Measurements from ENCODE around the gene TNC. TPM values are rescaled to one million over a fixed set of nuclear protein-coding genes. Genes with fewer than 3 reads are reported as not detected.

Gene TNC
- 106 and 132 TPM in 2 replicates for total RNA-seq (2014; rRNA removed; shearing (Covaris generic))
- 400 and 552 TPM in 2 replicates for polyA plus RNA-seq (2015; cell fraction: cytosol; rRNA removed)
- polyA plus RNA-seq (2015; cell fraction: nucleus; rRNA removed) = 171 and 226 TPM in 2 replicates

DNA sequence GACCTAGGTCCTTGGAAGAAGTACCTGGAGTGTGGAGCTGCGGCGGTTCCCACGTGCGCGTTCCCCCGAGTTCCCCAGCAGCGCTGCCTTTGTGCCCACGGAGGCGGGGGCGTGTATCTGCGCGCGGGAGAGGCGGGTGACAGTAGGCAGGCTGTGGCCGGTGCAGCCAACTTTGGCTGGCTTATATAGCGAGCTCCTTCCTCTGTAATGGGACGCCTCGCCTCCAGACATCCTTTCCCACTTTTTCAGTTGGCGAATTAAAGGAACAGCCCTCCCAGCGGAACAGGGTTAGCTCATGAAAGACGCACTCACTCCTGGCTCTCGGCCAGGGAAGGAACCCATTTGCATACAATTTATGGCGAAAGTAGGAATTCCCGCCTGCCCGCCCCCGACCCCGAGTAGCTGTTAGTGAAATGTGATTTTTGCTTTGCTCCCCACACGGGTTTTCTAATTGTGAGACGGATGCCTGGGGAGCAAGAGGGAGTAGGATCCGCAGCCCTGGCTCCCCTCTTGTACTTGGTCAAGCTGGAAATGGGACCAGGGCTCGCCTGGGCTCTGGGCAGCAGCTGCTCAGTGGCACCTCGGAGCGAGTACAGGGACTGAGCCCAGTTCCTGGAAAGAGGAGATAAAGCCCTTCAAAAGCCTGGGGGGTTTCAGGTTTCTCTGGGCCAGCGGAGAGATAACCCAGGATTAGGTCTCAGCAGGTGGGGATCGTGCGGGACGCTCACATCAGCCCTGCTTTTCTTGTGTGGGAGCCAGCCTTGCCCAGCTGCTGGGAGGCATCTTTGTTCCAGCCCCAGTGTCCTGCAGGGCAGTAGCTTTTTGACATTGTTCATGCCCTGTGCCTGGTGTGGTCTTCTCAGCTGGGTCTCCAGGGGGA lies at the start of gene TNC:
Gene TNC, minus strand, starts transcription at position 159 of the 880 bp plus-strand sequence. CDS start 27,139 bp downstream, outside the sequence.
- in situ Hi-C loops (cut with HindIII; ENCODE audit: low pct_unique_long_range_greater_than_20kb, low sequenced_read_pairs) = no loop called here
- DNase-seq (ENCODE audit: low read depth, low spot score) = peak; percentile 85

- DNase-seq (ENCODE audit: low read depth, low spot score) = peak; percentile 58
- in situ Hi-C loops (cut with HindIII; ENCODE audit: low pct_unique_long_range_greater_than_20kb, low sequenced_read_pairs) = no loop called here
Observed at GRCh38 chr9:115167175-115167574, 49.2 kb upstream of the TNC start.

GRCh38 chr9:115165233-115165632 lies 47.3 kb upstream of the TNC start:
- in situ Hi-C loops (cut with HindIII; ENCODE audit: low pct_unique_long_range_greater_than_20kb, low sequenced_read_pairs) = no loop called here
- DNase-seq (ENCODE audit: low read depth, low spot score) = no peak

GRCh38 chr9:115164511-115164974 lies 46.6 kb upstream of the TNC start:
- in situ Hi-C loops (cut with HindIII; ENCODE audit: low pct_unique_long_range_greater_than_20kb, low sequenced_read_pairs) = no loop called here
- DNase-seq (ENCODE audit: low read depth, low spot score) = peak; percentile 46

- DNase-seq (ENCODE audit: low read depth, low spot score) = no peak
- in situ Hi-C loops (cut with HindIII; ENCODE audit: low pct_unique_long_range_greater_than_20kb, low sequenced_read_pairs) = no loop called here
Observed at GRCh38 chr9:115162946-115163345, 45.0 kb upstream of the TNC start.

DNA sequence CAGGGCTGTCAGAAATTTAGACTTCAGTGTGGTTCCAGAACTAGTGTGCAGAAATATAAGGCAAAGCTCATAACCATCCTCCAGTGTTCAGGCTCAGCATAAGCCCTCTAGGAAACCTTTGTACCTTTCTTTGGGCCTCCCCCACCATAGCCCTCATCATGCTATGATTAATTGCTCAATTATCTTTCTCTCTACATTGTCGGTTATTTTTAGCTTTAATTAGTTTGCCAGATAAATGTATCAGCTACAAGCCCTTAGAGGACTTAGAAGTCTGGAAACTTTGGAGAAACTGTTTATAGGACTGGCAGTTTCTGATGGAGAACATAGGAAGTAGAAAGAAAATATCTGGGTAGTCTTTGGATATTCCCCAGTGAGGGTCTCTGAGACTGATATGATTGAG lies 43.5 kb upstream of the TNC start:
- in situ Hi-C loops (cut with HindIII; ENCODE audit: low pct_unique_long_range_greater_than_20kb, low sequenced_read_pairs) = no loop called here
- DNase-seq (ENCODE audit: low read depth, low spot score) = no peak

DNA sequence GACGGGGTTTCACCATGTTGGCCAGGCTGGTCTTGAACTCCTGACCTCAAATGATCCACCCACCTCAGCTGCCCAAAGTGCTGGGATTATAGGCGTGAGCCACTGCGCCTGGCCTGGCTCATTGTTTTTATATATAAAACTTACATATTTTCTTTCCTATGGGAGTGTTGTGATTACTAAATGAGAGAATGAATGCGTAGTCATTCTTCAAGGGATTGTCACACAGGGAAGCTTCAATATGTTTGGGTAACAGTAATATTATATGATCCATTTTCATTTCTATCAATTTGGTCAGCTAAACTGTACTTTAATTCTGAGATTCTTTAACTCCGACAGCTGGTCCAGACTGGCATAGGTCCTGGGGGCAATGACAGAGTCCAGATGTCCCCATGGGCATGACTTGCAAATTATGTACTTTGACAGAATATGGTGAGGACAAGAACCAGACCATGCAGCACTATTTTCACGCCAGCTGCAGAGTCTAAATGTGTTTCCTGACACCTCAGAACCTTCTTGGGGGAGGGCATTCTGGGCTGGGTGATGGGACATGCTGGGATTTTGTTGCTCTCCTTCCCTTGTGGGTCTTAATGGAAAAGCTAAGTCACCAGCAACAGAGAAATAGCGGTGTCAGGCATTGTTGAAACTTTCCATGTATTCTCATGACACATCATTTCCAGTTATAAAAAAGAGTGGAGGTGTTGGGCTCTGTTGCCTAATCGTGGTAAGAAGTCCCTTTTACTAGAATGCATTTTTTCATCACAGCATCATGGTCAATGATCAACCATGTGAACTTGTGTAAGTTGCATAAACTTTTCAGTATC lies 40.9 kb upstream of the TNC start:
- in situ Hi-C loops (cut with HindIII; ENCODE audit: low pct_unique_long_range_greater_than_20kb, low sequenced_read_pairs) = no loop called here
- no peak for DNase-seq (ENCODE audit: low read depth, low spot score)

GRCh38 chr9:115157245-115157674 lies 39.3 kb upstream of the TNC start:
- no peak for DNase-seq (ENCODE audit: low read depth, low spot score)
- in situ Hi-C loops (cut with HindIII; ENCODE audit: low pct_unique_long_range_greater_than_20kb, low sequenced_read_pairs) = no loop called here

GRCh38 chr9:115155037-115155436 lies 37.1 kb upstream of the TNC start:
- in situ Hi-C loops (cut with HindIII; ENCODE audit: low pct_unique_long_range_greater_than_20kb, low sequenced_read_pairs) = no loop called here
- DNase-seq (ENCODE audit: low read depth, low spot score) = no peak

DNA sequence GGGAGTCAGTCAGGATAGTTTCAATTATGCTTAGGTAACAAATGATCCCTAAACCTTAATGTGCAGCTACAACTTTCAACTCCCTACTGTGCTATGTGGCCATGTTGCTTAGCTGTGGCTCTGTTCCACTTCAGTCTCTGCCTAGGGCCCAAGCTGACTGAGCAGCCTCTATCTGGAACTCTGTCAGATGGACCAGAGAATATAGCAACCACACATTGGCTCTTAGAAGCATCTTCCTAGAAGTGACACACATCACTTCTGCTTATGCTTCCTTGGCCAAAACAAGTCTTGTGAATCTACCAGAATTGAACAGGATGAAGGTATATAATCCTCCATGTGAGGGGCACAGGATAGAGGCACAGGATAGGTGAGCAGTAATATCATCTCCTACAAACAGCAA lies 36.7 kb upstream of the TNC start:
- DNase-seq (ENCODE audit: low read depth, low spot score) = no peak
- in situ Hi-C loops (cut with HindIII; ENCODE audit: low pct_unique_long_range_greater_than_20kb, low sequenced_read_pairs) = no loop called here

GRCh38 chr9:115152281-115152820 lies 34.4 kb upstream of the TNC start:
- no peak for DNase-seq (ENCODE audit: low read depth, low spot score)
- in situ Hi-C loops (cut with HindIII; ENCODE audit: low pct_unique_long_range_greater_than_20kb, low sequenced_read_pairs) = no loop called here

- DNase-seq (ENCODE audit: low read depth, low spot score) = no peak
- in situ Hi-C loops (cut with HindIII; ENCODE audit: low pct_unique_long_range_greater_than_20kb, low sequenced_read_pairs) = no loop called here
Observed at GRCh38 chr9:115148721-115149120, 30.8 kb upstream of the TNC start.

GRCh38 chr9:115146581-115147021 lies 28.6 kb upstream of the TNC start:
- in situ Hi-C loops (cut with HindIII; ENCODE audit: low pct_unique_long_range_greater_than_20kb, low sequenced_read_pairs) = no loop called here
- DNase-seq (ENCODE audit: low read depth, low spot score) = no peak

DNA sequence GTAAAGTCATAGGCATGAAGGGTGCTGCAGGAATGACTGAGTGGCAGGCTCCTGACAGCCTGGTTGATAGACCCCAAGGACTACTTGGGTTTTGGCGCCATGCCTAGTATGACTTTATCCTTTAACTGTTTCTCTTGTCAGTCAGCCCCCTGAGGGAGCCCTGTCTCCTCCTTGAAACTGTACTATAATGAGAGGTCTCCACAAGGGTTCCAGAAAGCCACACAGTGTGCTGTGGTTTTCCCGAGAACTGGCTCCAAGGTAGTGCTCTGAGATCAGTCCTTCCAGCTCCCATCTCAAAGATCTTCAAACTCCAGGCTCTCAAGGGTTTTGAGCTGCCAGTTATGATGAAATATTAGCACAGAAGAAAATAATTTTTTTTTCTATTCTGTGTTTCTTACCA lies 26.7 kb upstream of the TNC start:
- no peak for DNase-seq (ENCODE audit: low read depth, low spot score)
- in situ Hi-C loops (cut with HindIII; ENCODE audit: low pct_unique_long_range_greater_than_20kb, low sequenced_read_pairs) = no loop called here

DNA sequence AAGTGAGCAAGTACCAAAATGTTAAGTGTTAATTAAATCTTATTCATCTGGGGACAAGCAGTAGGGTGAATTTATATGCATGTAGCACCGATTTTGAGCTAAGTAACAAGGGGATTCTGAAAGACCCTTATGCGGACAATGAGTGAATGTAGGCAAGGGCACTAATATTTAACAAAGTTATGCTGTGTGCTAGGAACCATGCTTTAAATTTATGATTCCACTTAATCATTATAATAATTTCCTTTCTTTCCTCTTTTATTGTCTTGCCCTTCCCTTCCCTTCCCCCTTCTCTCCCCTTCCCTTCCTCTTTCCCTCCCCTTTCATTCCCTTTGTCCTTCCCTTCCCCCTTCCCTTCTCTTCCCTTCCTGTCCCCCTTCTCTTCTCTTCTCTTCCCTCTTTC lies 25.7 kb upstream of the TNC start:
- no peak for DNase-seq (ENCODE audit: low read depth, low spot score)
- in situ Hi-C loops (cut with HindIII; ENCODE audit: low pct_unique_long_range_greater_than_20kb, low sequenced_read_pairs) = no loop called here

GRCh38 chr9:115142517-115143270 lies 24.7 kb upstream of the TNC start:
- peak; percentile 75 for DNase-seq (ENCODE audit: low read depth, low spot score)
- in situ Hi-C loops (cut with HindIII; ENCODE audit: low pct_unique_long_range_greater_than_20kb, low sequenced_read_pairs) = no loop called here

DNA sequence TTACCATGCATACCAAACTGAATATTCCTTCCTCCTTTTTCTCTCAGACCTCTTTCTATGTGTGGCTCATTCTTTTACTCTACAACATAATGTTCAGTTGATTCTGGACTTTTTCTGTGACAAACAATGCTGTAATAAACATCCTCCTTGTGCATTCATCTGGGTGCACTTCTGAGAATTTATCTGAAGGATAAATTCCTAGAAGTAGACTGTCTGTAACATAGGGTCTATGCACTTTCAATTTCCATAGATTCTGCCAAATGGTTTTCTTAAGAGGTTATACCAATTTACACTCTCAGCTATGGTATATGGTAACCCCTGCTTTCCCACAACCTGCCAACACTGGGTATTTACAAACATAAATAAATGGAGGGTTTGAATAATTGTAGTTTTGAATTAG lies 24.1 kb upstream of the TNC start:
- DNase-seq (ENCODE audit: low read depth, low spot score) = no peak
- in situ Hi-C loops (cut with HindIII; ENCODE audit: low pct_unique_long_range_greater_than_20kb, low sequenced_read_pairs) = no loop called here

Data from SK-MEL-5 (cell line).